Measurements from ENCODE around the gene AS3MT.
"Not testable (repeated sequence)": the region's sequence is repeated elsewhere in the genome, so short reads cannot be mapped to it uniquely, and the experiment has no call there.

AS3MT gene

DNA sequence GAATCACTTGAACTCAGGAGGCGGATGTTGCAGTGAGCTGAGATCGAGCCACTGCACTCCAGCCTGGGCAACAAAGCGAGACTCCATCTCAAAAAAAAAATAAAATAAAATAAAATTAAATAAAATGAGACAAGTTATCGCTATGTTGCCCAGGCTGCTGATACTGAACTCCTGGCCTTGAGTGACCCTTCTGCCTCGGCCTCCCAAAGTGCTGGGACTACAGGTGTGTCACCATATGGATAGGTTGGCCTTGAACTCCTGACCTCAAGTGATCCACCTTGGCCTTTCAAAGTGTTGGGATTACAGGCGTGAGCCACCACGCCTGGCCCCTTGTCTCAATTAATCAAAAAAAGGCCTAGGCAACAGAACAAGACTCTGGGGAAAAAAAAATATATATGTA lies 16.0 kb upstream of the AS3MT start:
- not testable (repeated sequence) for DNase-seq (ENCODE audit: insufficient read length, low spot score); FAIRE-seq

GRCh38 chr10:102855731-102856436 lies 13.4 kb upstream of the AS3MT start:
- peak; percentile 74 for FAIRE-seq

GRCh38 chr10:102856758-102857424 lies 12.4 kb upstream of the AS3MT start:
- DNase-seq (ENCODE audit: insufficient read length, low spot score) (no peak), FAIRE-seq (no peak)

More at GRCh38 chr10:102855731-102856436, 13.4 kb upstream of the AS3MT start:
- DNase-seq (ENCODE audit: insufficient read length, low spot score): peak; percentile 73

GRCh38 chr10:102859911-102860310 lies 9.4 kb upstream of the AS3MT start:
- FAIRE-seq (no peak), DNase-seq (ENCODE audit: insufficient read length, low spot score) (no peak)

- DNase-seq (ENCODE audit: insufficient read length, low spot score) (no peak), FAIRE-seq (no peak)
Measured at GRCh38 chr10:102863660-102864059, 5.6 kb upstream of the AS3MT start.

DNA sequence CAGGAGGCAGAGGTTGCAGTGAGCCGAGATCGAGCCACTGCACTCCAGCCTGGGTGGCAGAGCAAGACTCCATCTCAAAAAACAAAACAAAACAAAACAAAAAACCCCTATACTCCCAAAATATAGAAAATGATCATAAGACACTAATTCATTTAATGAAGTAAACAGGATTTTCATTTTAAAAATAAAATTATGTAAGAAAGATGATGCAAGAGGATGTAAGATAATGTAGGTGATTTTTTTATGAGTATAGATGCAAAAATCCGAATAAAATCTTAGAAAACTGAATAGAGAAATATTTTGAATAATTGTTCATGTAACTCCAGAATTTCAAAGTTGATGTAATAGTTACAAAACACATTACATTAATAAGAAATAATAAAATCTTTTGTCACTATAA lies 3.6 kb upstream of the AS3MT start:
- DNase-seq (ENCODE audit: insufficient read length, low spot score): no peak
- FAIRE-seq: no peak

DNA sequence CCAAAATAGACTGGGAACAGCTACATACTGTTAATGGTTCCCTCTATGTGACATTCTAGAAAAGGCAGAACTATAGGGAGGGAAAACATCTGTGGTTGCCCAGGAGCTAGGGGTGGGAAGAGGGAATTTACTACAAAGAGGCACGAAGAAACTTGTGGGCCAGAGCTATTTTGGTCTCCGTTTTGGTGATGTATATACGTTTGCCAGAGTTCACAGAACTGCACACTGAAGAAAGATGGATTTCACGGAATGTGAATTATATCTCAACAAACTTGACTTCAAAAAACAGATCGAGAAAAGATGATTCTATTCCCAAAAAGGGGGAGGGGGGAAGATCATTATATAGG lies 386 bp upstream of the AS3MT start:
- FAIRE-seq (no peak), DNase-seq (ENCODE audit: insufficient read length, low spot score) (peak; percentile 17)

- DNase-seq (ENCODE audit: insufficient read length, low spot score) (no peak), FAIRE-seq (no peak)
Measured at GRCh38 chr10:102870221-102870620, 951 bp downstream of the AS3MT start.

DNA sequence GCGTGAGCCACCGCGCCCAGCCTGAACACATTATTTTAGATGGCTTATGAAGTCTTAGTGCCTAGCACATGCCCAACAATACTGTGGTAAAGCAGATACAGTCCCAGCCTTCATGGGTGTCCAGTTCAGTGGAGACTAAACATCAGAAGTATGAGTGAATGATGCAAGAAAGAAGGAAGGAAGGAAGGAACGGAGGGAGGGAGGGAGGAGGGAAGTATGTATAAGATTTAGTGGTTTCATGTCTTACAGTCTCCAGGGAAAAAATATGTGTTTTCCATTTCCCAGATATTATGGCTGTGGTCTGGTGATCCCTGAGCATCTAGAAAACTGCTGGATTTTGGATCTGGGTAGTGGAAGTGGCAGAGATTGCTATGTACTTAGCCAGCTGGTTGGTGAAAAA lies 2.9 kb downstream of the AS3MT start:
- no peak for DNase-seq (ENCODE audit: insufficient read length, low spot score)
- FAIRE-seq: no peak

- no peak for DNase-seq (ENCODE audit: insufficient read length, low spot score)
- no peak for FAIRE-seq
Measured at GRCh38 chr10:102876747-102877153, 7.5 kb downstream of the AS3MT start.

GRCh38 chr10:102878629-102879028 lies 9.4 kb downstream of the AS3MT start:
- no peak for DNase-seq (ENCODE audit: insufficient read length, low spot score)
- no peak for FAIRE-seq

GRCh38 chr10:102880256-102880655 lies 11.0 kb downstream of the AS3MT start:
- no peak for DNase-seq (ENCODE audit: insufficient read length, low spot score)
- FAIRE-seq: no peak

DNA sequence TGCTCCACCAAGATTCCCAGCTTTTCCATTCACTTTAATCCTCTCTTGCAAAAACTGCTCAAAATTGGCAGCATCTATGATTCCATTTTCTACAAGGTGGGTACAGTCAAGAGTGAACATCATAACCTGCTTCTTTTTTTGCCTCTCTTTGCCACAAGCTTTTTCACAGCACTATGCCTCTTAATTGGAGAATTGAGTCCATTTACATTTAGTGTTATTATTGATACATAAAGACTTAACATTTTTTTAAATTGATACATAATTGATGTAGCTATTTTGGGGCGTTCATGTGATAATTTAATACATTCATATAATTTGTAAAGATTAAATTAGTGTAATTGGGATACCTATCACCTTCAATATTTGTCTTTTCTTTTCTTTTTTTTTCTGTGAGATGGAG lies 18.8 kb downstream of the AS3MT start:
- DNase-seq (ENCODE audit: insufficient read length, low spot score) (no peak), FAIRE-seq (no peak)

DNA sequence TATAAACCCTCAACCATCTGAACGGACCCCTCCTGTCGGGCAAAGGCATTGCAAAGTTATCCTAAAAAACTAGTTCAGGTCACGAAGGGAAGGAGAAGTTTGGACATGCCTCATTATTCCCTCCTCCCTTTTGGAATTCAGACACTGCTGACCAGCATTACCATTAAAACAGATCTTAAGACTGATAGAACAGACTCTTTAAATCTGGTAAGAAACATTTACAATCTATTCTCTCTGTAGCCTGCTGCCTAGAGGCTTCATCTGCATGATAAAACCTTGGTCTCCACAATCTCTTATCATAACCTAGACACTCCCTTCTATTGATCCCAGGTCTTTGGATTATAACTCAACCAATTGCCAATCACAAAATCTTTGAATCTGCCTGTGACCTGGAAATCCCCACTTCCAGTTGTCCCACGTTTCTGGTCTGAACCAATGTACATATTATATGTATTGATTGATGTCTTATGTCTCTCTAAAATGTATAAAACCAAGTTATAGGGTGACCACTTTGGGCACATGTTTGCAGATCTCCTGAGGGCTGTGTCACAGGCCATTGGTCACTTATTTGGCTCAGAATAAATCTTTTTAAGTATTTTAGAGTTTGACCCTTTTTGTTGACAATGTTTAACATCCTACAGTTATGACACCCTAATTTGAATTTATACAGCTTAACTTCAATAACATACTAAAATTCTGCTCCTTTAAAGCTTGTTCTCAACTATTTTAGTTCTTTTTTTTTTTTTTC lies 25.4 kb downstream of the AS3MT start:
- no peak for FAIRE-seq
- DNase-seq (ENCODE audit: insufficient read length, low spot score): no peak

DNA sequence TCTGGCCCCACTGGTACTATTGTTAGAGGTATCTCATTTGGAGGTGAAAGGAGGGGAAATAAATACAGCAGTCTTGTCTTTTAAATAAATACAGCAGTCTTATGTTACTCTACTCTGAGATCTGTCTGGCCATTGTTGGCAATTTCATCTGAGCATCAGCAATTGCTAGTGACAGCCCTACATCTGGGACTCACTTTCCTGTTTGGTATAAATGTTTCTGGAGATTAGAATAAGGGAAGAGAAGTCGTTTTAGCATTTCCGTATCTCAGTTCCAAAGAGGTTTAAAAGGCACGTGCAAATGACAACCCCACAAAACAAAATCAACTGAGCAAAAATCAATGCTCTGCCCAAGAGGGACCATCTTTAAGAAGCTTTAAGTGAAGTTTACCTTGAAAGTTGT lies 30.7 kb downstream of the AS3MT start:
- DNase-seq (ENCODE audit: insufficient read length, low spot score) (no peak), FAIRE-seq (no peak)

GRCh38 chr10:102904346-102904745 lies 35.1 kb downstream of the AS3MT start:
- no peak for FAIRE-seq
- no peak for DNase-seq (ENCODE audit: insufficient read length, low spot score)

DNA sequence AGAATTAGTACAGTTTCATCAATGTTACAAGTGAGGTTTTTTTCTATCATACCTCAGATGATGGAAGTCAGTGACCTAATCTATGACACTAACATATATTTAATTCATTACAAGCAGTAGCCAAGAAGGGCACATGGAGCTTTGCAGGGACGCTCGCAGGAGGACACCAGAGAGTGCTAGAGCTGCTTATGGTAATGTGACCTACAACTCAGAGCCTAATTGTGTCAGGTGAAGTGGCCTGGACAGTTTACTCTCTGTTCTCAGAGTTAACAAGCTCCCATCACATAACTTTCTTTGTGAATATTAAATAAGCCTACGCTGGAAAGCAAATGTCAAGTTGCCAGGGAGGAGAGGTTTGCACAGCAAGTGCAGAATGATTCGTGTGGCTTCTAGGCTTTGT lies 37.2 kb downstream of the AS3MT start:
- FAIRE-seq: no peak
- DNase-seq (ENCODE audit: insufficient read length, low spot score): no peak

DNA sequence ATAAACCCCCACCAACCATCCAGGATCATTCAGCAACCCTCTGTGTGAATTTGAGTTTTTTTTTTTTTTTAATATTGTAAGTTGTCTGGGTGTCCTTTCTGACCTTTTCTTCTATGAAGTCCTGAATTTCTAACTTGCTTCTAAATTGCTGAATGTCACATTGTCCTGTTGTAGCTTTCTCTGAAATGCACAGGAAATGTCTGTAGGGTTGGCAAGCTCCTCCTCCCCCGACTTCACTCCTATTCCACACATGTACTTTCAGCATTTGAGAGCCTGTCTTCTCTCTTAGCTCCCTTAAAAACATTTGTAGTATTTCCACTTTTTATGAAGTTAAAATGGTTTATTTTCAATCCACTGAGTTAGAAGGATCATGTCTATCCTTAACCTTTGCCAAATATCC lies 45.5 kb downstream of the AS3MT start:
- DNase-seq (ENCODE audit: insufficient read length, low spot score): no peak
- FAIRE-seq: no peak

DNA sequence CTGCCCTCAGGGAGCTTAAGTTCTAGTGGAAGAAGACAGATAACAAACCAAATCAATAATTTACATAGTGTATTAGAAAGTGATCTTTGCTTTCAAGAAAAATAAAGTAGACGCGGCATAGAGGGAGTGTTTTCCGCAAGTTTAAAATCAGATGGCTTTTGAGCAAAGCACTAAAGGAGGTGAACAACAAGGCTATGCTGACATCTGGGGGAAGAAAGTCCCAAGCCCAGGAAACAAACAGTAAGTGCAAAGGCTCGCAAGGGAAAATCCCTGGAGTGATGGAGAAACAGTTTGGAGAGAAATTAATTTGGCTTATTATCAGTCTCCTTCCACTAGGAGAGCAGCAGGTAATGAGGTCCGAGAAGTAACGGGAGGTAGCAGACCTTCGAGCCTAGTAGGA lies 46.9 kb downstream of the AS3MT start:
- FAIRE-seq (no peak), DNase-seq (ENCODE audit: insufficient read length, low spot score) (no peak)

GRCh38 chr10:102917314-102917961 lies 48.2 kb downstream of the AS3MT start:
- FAIRE-seq: peak; percentile 86

More at GRCh38 chr10:102917314-102917961, 48.2 kb downstream of the AS3MT start:
- DNase-seq (ENCODE audit: insufficient read length, low spot score): peak; percentile 77

Data from HTR-8/SVneo (cell line).